Mesenchymal stem cell (in vitro differentiated cells and primary cell): Measurements from ENCODE around the gene KLHDC7B.

ENCODE experiments used
- DNase-seq: peaks from one replicate; pipeline ENCODE4 v3.0.0-alpha.2; 2013
- H2AFZ ChIP-seq: one replicate; pipeline ENCODE4 v1.6.1; 2013; ENCODE audit warnings: low read depth, mild to moderate bottlenecking, control low read depth, inconsistent platforms, low read length, moderate library complexity
- H2AK5ac ChIP-seq: 2 replicates; pipeline ENCODE4 v1.6.1; 2013; ENCODE audit warnings: low read length, moderate library complexity, mild to moderate bottlenecking, inconsistent platforms; ENCODE audit not compliant: severe bottlenecking
- H2BK120ac ChIP-seq: one replicate; pipeline ENCODE4 v1.6.1; 2013; ENCODE audit warnings: low read depth, mild to moderate bottlenecking, inconsistent platforms, low read length, moderate library complexity
- H2BK12ac ChIP-seq, 2 experiments: one replicate each; pipeline ENCODE4 v1.6.1; 2013; ENCODE audit warnings: inconsistent platforms in 2 of 2, low read length in 2 of 2, mild to moderate bottlenecking in 2 of 2, moderate library complexity in 2 of 2, control low read depth in 1 of 2
- H2BK15ac ChIP-seq: one replicate; pipeline ENCODE4 v1.6.1; 2013; ENCODE audit warnings: mild to moderate bottlenecking, low read depth, inconsistent platforms; ENCODE audit not compliant: poor library complexity, severe bottlenecking
- H2BK5ac ChIP-seq: 2 replicates; pipeline ENCODE4 v1.6.1; 2013; ENCODE audit warnings: low read depth, mild to moderate bottlenecking, low read length, control low read depth, inconsistent platforms; ENCODE audit not compliant: poor library complexity, severe bottlenecking
- H3K14ac ChIP-seq, 2 experiments: one replicate each; pipeline ENCODE4 v1.6.1; 2013; ENCODE audit warnings: inconsistent platforms in 2 of 2, low read length in 2 of 2, control low read depth in 1 of 2, mild to moderate bottlenecking in 1 of 2, moderate library complexity in 1 of 2
- H3K18ac ChIP-seq, 2 experiments: one replicate each; pipeline ENCODE4 v1.6.1; 2013; ENCODE audit warnings: inconsistent platforms in 2 of 2, low read length in 2 of 2, control low read depth in 1 of 2, low read depth in 1 of 2, mild to moderate bottlenecking in 1 of 2
- H3K23ac ChIP-seq, 2 experiments: one replicate each; pipeline ENCODE4 v1.6.1; 2013; ENCODE audit warnings: inconsistent platforms in 2 of 2, low read length in 2 of 2, mild to moderate bottlenecking in 2 of 2, moderate library complexity in 2 of 2, control low read depth in 1 of 2
- H3K27ac ChIP-seq: 2 replicates; pipeline ENCODE4 v1.5.1; 2013; ENCODE audit warnings: mild to moderate bottlenecking, moderate library complexity, low read length, control low read depth, inconsistent platforms; ENCODE audit not compliant: poor library complexity, severe bottlenecking
- H3K27me3 ChIP-seq, 2 experiments: 2 replicates each; pipeline versions ENCODE4 v1.6.1 to v1.7.0; 2013; ENCODE audit warnings: low read length in 2 of 2, mild to moderate bottlenecking in 2 of 2, moderate library complexity in 2 of 2, control low read depth in 1 of 2, inconsistent platforms in 1 of 2; ENCODE audit not compliant: control insufficient read depth in 1 of 2, insufficient read depth in 1 of 2
- H3K36me3 ChIP-seq, 2 experiments: 2 replicates each; pipeline versions ENCODE4 v1.6.1 to v1.7.0; 2013; ENCODE audit warnings: low read length in 2 of 2, control low read depth in 1 of 2, inconsistent platforms in 1 of 2, low read depth in 1 of 2, mild to moderate bottlenecking in 1 of 2; ENCODE audit not compliant: insufficient read depth in 2 of 2, control insufficient read depth in 1 of 2
- H3K4ac ChIP-seq, 2 experiments: one replicate each; pipeline ENCODE4 v1.6.1; 2013; ENCODE audit warnings: inconsistent platforms in 2 of 2, low read length in 2 of 2, mild to moderate bottlenecking in 2 of 2, moderate library complexity in 2 of 2, control low read depth in 1 of 2, low read depth in 1 of 2
- H3K4me1 ChIP-seq: 2 replicates; pipeline ENCODE4 v1.6.1; 2013; ENCODE audit warnings: low read depth, low read length, control low read depth; ENCODE audit not compliant: control insufficient read depth, insufficient read depth
- H3K4me2 ChIP-seq: 2 replicates; pipeline ENCODE4 v1.6.1; 2013; ENCODE audit warnings: low read length, mild to moderate bottlenecking, inconsistent platforms; ENCODE audit not compliant: poor library complexity, severe bottlenecking
- H3K4me3 ChIP-seq, 2 experiments: 2 replicates each; pipeline versions ENCODE4 v1.5.1 to v1.7.0; 2013; ENCODE audit warnings: low read length in 2 of 2, mild to moderate bottlenecking in 2 of 2, control low read depth in 1 of 2, low read depth in 1 of 2; ENCODE audit not compliant: insufficient read depth in 1 of 2
- H3K79me1 ChIP-seq: replicated peaks from 2 replicates; pipeline ENCODE4 v1.6.1; 2013; ENCODE audit warnings: mild to moderate bottlenecking, control low read depth, low read length, inconsistent platforms; ENCODE audit not compliant: poor library complexity, severe bottlenecking
- H3K9ac ChIP-seq: 2 replicates; pipeline ENCODE4 v1.7.0; 2013; ENCODE audit warnings: mild to moderate bottlenecking, low read length, moderate library complexity
- H3K9me3 ChIP-seq: 2 replicates; pipeline ENCODE4 v1.7.0; 2013; ENCODE audit warnings: mild to moderate bottlenecking, low read length; ENCODE audit not compliant: control insufficient read depth
- H4K8ac ChIP-seq: one replicate; pipeline ENCODE4 v1.6.1; 2013; ENCODE audit warnings: inconsistent platforms, mild to moderate bottlenecking, low read length, moderate library complexity
- H4K91ac ChIP-seq: one replicate; pipeline ENCODE4 v1.6.1; 2013; ENCODE audit warnings: mild to moderate bottlenecking, low read length, inconsistent platforms
- WGBS: methylation state at CpG from one replicate; pipeline ENCODE4 v1.1.7; 2013; ENCODE audit warnings: mixed read lengths; 5-methylcytosine and 5-hydroxymethylcytosine counted together

Gene KLHDC7B

GRCh38 chr22:50567721-50568252 lies 22.1 kb downstream of the KLHDC7B start:
- Histone ChIP-seq H4K91ac (no peak overlapping the region), H3K36me3 (peaks cover 0 to 51% of the 10 kb centered on the region in 2 experiments), H2BK15ac (no peak overlapping the region), H3K27ac (no peak overlapping the region), H3K4me1 (peaks cover 17% of the 10 kb centered on the region), H2AK5ac (no peak overlapping the region), H2BK5ac (no peak overlapping the region), H2AFZ (no peak overlapping the region), H3K18ac (no peak overlapping the region), H3K23ac (no peak overlapping the region), H2BK12ac (no peak overlapping the region), H3K9me3 (no peaks in the 10 kb centered on the region), H3K79me1 (peaks cover 1% of the 10 kb centered on the region), H3K14ac (no peak overlapping the region), H3K4ac (no peak overlapping the region), H2BK120ac (no peak overlapping the region), H3K4me3 (no peak overlapping the region), H4K8ac (no peak overlapping the region), H3K4me2 (no peak overlapping the region), H3K27me3 (no peaks in the 10 kb centered on the region), H3K9ac (no peak overlapping the region)
- DNase-seq = no peak
- WGBS = 90% methylated on average over 7 of the region's 7 CpGs

GRCh38 chr22:50568626-50569025 lies 22.9 kb downstream of the KLHDC7B start:
- H3K23ac ChIP-seq = no peak overlapping the region
- no peak overlapping the region for H3K14ac ChIP-seq
- H3K4me1 ChIP-seq = peaks cover 11% of the 10 kb centered on the region
- no peak overlapping the region for H4K91ac ChIP-seq
- H2BK15ac ChIP-seq = no peak overlapping the region
- 92% methylated on average over 4 of the region's 7 CpGs for whole genome bisulfite sequencing
- H3K27me3 ChIP-seq = no peaks in the 10 kb centered on the region
- no peaks in the 10 kb centered on the region for H3K9me3 ChIP-seq
- H3K27ac ChIP-seq = no peak overlapping the region
- H3K18ac ChIP-seq = no peak overlapping the region
- no peak overlapping the region for H4K8ac ChIP-seq
- H3K9ac ChIP-seq = no peak overlapping the region
- H2AFZ ChIP-seq = no peak overlapping the region
- H2AK5ac ChIP-seq = no peak overlapping the region
- H2BK12ac ChIP-seq = no peak overlapping the region
- peaks cover 0 to 60% of the 10 kb centered on the region in 2 experiments for H3K36me3 ChIP-seq
- no peak overlapping the region for H3K4me2 ChIP-seq
- H3K4ac ChIP-seq = no peak overlapping the region
- no peak overlapping the region for H2BK120ac ChIP-seq
- H2BK5ac ChIP-seq = no peak overlapping the region
- DNase-seq = no peak
- peaks cover 1% of the 10 kb centered on the region for H3K79me1 ChIP-seq
- no peak overlapping the region for H3K4me3 ChIP-seq

GRCh38 chr22:50569041-50569459 lies 23.4 kb downstream of the KLHDC7B start:
- Histone ChIP-seq H3K36me3 (peaks cover 0 to 64% of the 10 kb centered on the region in 2 experiments), H2AFZ (no peak overlapping the region), H2BK12ac (no peak overlapping the region), H4K91ac (no peak overlapping the region), H4K8ac (no peak overlapping the region), H3K14ac (no peak overlapping the region), H3K27ac (no peak overlapping the region), H3K79me1 (no peaks in the 10 kb centered on the region), H3K4me1 (peaks cover 9% of the 10 kb centered on the region), H2BK15ac (no peak overlapping the region), H2BK120ac (no peak overlapping the region), H3K18ac (no peak overlapping the region), H3K4ac (no peak overlapping the region), H2AK5ac (no peak overlapping the region), H3K23ac (no peak overlapping the region), H3K27me3 (no peaks in the 10 kb centered on the region), H3K4me3 (no peak overlapping the region), H3K9ac (no peak overlapping the region), H3K4me2 (no peak overlapping the region), H2BK5ac (no peak overlapping the region), H3K9me3 (no peaks in the 10 kb centered on the region)
- DNase-seq = no peak
- 86% methylated on average over 7 of the region's 8 CpGs for WGBS

GRCh38 chr22:50569896-50570535 lies 24.3 kb downstream of the KLHDC7B start:
- H3K9ac ChIP-seq = no peak overlapping the region
- H2BK12ac ChIP-seq = no peak overlapping the region
- no peak for DNase-seq
- H2AFZ ChIP-seq = no peak overlapping the region
- no peak overlapping the region for H2AK5ac ChIP-seq
- no peak overlapping the region for H2BK120ac ChIP-seq
- no peak overlapping the region for H3K23ac ChIP-seq
- H2BK15ac ChIP-seq = no peak overlapping the region
- no peak overlapping the region for H3K18ac ChIP-seq
- WGBS = 97% methylated on average over 12 of the region's 13 CpGs
- no peak overlapping the region for H3K14ac ChIP-seq
- H3K36me3 ChIP-seq = peaks cover 0 to 71% of the 10 kb centered on the region in 2 experiments
- no peak overlapping the region for H4K91ac ChIP-seq
- H3K79me1 ChIP-seq = no peaks in the 10 kb centered on the region
- H2BK5ac ChIP-seq = no peak overlapping the region
- no peak overlapping the region for H3K4me3 ChIP-seq
- no peak overlapping the region for H3K4ac ChIP-seq
- peaks cover 9% of the 10 kb centered on the region for H3K4me1 ChIP-seq
- H3K27ac ChIP-seq = no peak overlapping the region
- H4K8ac ChIP-seq = no peak overlapping the region
- no peaks in the 10 kb centered on the region for H3K27me3 ChIP-seq
- no peaks in the 10 kb centered on the region for H3K9me3 ChIP-seq
- H3K4me2 ChIP-seq = no peak overlapping the region
